Measurements from ENCODE around the gene AKAP7. TPM values are rescaled to one million over a fixed set of nuclear protein-coding genes. Genes with fewer than 3 reads are reported as not detected.

The AKAP7 gene
- total and polyA plus RNA-seq, 2 donors (not counting 3 experiments of a cell fraction or from before 2014, with no cell fraction given): 0.76 to 3.3 TPM

- Histone ChIP-seq H3K9me1 (replicated peaks; ENCODE audit: control insufficient read depth, extremely low read depth, insufficient read depth, low read length) (no peaks in the 10 kb centered on the region), H3K79me2 (ENCODE audit: control insufficient read depth, insufficient read depth, low read length) (no peaks in the 10 kb centered on the region), H3K4me2 (ENCODE audit: insufficient read depth, low read length) (no peak overlapping the region), H3K27ac (ENCODE audit: insufficient read depth, low read depth, low read length) (no peak overlapping the region), H3K9ac (replicated peaks; ENCODE audit: extremely low read depth, insufficient read depth, low read length) (no peak overlapping the region), H3K4me1 (ENCODE audit: control insufficient read depth, extremely low read depth, insufficient read depth, low read length) (peaks cover 5% of the 10 kb centered on the region), H2AFZ (ENCODE audit: low read depth, low read length) (no peak overlapping the region), H3K9me3 (replicated peaks; ENCODE audit: control insufficient read depth, insufficient read depth, low read length) (no peaks in the 10 kb centered on the region), H4K20me1 (replicated peaks; ENCODE audit: control insufficient read depth, extremely low read depth, insufficient read depth, low read length) (no peaks in the 10 kb centered on the region), H3K27me3 (ENCODE audit: control insufficient read depth in 2 of 2, insufficient read depth in 2 of 2, low read length in 2 of 2) (no peaks in the 10 kb centered on the region), H3K4me3 (replicated peaks in 1 of 3; ENCODE audit: insufficient read depth in 1 of 3, low read depth in 1 of 3, low read length in 3 of 3) (no peak overlapping the region), H3K36me3 (ENCODE audit: control insufficient read depth in 2 of 2, extremely low read depth in 1 of 2, insufficient read depth in 2 of 2, low read length in 2 of 2) (no peaks in the 10 kb centered on the region)
- TF ChIP-seq POLR2AphosphoS5 (IDR thresholded peaks at IDR 0.05; ENCODE audit: insufficient read depth, low read depth, low read length): no peak
- TF ChIP-seq MYC (IDR thresholded peaks at IDR 0.05; ENCODE audit: low read depth, low read length): no peak
- TF ChIP-seq POLR2A (IDR thresholded peaks at IDR 0.05; ENCODE audit: low read depth, low read length): no peak
- no peak for TF ChIP-seq CTCF (IDR thresholded peaks at IDR 0.05; ENCODE audit: extremely low read depth in 1 of 2, insufficient read depth in 1 of 2, low read depth in 1 of 2, low read length in 2 of 2)
- TF ChIP-seq FOS (IDR thresholded peaks at IDR 0.05; ENCODE audit: borderline replicate concordance, insufficient read depth, low read length): no peak
- no peak for TF ChIP-seq JUN (IDR thresholded peaks at IDR 0.05; ENCODE audit: borderline replicate concordance, insufficient read depth, insufficient read length, low read depth)
- no peak for TF ChIP-seq EZH2 (IDR thresholded peaks at IDR 0.05; ENCODE audit: borderline replicate concordance, low read depth, low read length, severe bottlenecking)
- no peak for TF ChIP-seq GATA2 (IDR thresholded peaks at IDR 0.05; ENCODE audit: insufficient read depth, insufficient read length, low read depth, low read length)
- no peak for TF ChIP-seq MAX (IDR thresholded peaks at IDR 0.05; ENCODE audit: insufficient read depth, insufficient read length)
- FAIRE-seq: no peak
- POLR2A ChIA-PET: no interaction called here
- BruUV-seq (replicated peaks): no TSS peak
- intact Hi-C loops (cut with micrococcal nuclease): no loop called here
- dilution Hi-C loops (cut with MboI; ENCODE audit: extremely low pct_ligation_motif_present, low sequenced_read_pairs): no loop called here
- CTCF ChIA-PET: no interaction called here
- no peak for DNase-seq (ENCODE audit: low read depth, low spot score)
These were observed 142.3 kb downstream of the AKAP7 start for GRCh38 chr6:131277591-131277990.
